H1 (cell line): ENCODE results near the gene NUDT3.

ENCODE experiments used
- CBX5 ChIP-seq: fragments of 300-800, 300-1000 bp; sonication (generic); IDR thresholded peaks from 2 replicates; pipeline ENCODE4 v1.7.1; 2016; ENCODE audit warnings: antibody characterized with exemption, low read length, low read depth
- CHD1 ChIP-seq: IDR thresholded peaks from 2 replicates; pipeline ENCODE4 v1.6.1; 2012; ENCODE audit warnings: low read depth, low read length, improper control_type of control experiment
- CHD7 ChIP-seq: fragments of 300-600 bp; sonication (generic); IDR thresholded peaks from 2 replicates; pipeline ENCODE4 v1.7.1; 2012; ENCODE audit warnings: low read length, moderate library complexity, mild to moderate bottlenecking, inconsistent platforms; ENCODE audit not compliant: insufficient replicate concordance
- CTCF ChIP-seq, 3 experiments: IDR thresholded peaks; 1 replicate in 2 of 3; 2 replicates in 1 of 3; pipeline versions ENCODE4 v1.5.1 to v1.6.1; 2011; ENCODE audit warnings: low read length in 3 of 3, mild to moderate bottlenecking in 3 of 3, inconsistent platforms in 2 of 3, low read depth in 1 of 3, moderate library complexity in 1 of 3; ENCODE audit not compliant: insufficient read depth in 1 of 3; ENCODE audit errors: control extremely low read depth in 1 of 3
- EGR1 ChIP-seq: IDR thresholded peaks from 2 replicates; pipeline ENCODE4 v1.6.1; 2011; ENCODE audit warnings: low read depth, low read length, borderline replicate concordance
- EZH2 ChIP-seq: fragments of 200-600 bp; sonication (generic); IDR thresholded peaks from 2 replicates; pipeline ENCODE4 v1.7.1; 2012; ENCODE audit warnings: low read depth, mild to moderate bottlenecking, moderate library complexity, low read length, inconsistent platforms; ENCODE audit not compliant: severe bottlenecking
- FOSL1 ChIP-seq: IDR thresholded peaks from 2 replicates; pipeline ENCODE4 v1.6.1; 2011; ENCODE audit warnings: mild to moderate bottlenecking, low read depth, low read length, moderate library complexity; ENCODE audit not compliant: insufficient read depth
- HDAC2 ChIP-seq, 2 experiments: fragments of 300-600 bp in 1 of 2; sonication (generic) in 1 of 2; IDR thresholded peaks; 2 replicates each; pipeline ENCODE4 v1.6.1; 2011 to 2012; ENCODE audit warnings: low read depth in 2 of 2, low read length in 2 of 2, mild to moderate bottlenecking in 2 of 2, moderate library complexity in 2 of 2, borderline replicate concordance in 1 of 2, inconsistent platforms in 1 of 2
- MAFK ChIP-seq: IDR thresholded peaks from 2 replicates; pipeline ENCODE4 v1.6.1; 2012; ENCODE audit warnings: low read depth, mild to moderate bottlenecking, improper control_type of control experiment, low read length
- NRF1 ChIP-seq: IDR thresholded peaks from 2 replicates; pipeline ENCODE4 v1.6.1; 2011; ENCODE audit warnings: mild to moderate bottlenecking, low read depth, low read length, improper control_type of control experiment
- POLR2A ChIP-seq, 2 experiments: IDR thresholded peaks; 1 replicate in 1 of 2; 2 replicates in 1 of 2; pipeline ENCODE4 v1.6.1; 2011; ENCODE audit warnings: low read depth in 2 of 2, low read length in 2 of 2, mild to moderate bottlenecking in 2 of 2; ENCODE audit errors: control extremely low read depth in 1 of 2
- RBBP5 ChIP-seq: IDR thresholded peaks from 2 replicates; pipeline ENCODE4 v1.7.1; 2012; ENCODE audit warnings: low read depth, mild to moderate bottlenecking, inconsistent platforms, low read length, moderate library complexity, borderline replicate concordance
- SP1 ChIP-seq: IDR thresholded peaks from 2 replicates; pipeline ENCODE4 v1.6.1; 2011; ENCODE audit warnings: low read depth, low read length

GRCh38 chr6:34342247-34342646 lies 50.2 kb downstream of the NUDT3 start:
- no peak for TF ChIP-seq FOSL1
- TF ChIP-seq SP1: no peak
- no peak for TF ChIP-seq CHD1
- TF ChIP-seq EZH2: no peak
- no peak for TF ChIP-seq RBBP5
- no peak for TF ChIP-seq NRF1
- TF ChIP-seq EGR1: no peak
- no peak for TF ChIP-seq CBX5
- no peak for TF ChIP-seq CHD7
- TF ChIP-seq POLR2A (IDR thresholded peaks at IDR 0.05; ENCODE audit: control extremely low read depth in 1 of 2, low read depth in 2 of 2, low read length in 2 of 2): no peak
- no peak for TF ChIP-seq CTCF (IDR thresholded peaks at IDR 0.05; ENCODE audit: control extremely low read depth in 1 of 3, insufficient read depth in 1 of 3, low read depth in 1 of 3, low read length in 3 of 3)
- no peak for TF ChIP-seq MAFK
- no peak for TF ChIP-seq HDAC2 (IDR thresholded peaks at IDR 0.05; ENCODE audit: borderline replicate concordance in 1 of 2, low read depth in 2 of 2, low read length in 2 of 2)
